ENCODE data around the gene WWOX.

- TF ChIP-seq EZH2 (IDR thresholded peaks at IDR 0.05) (no peak), POLR2AphosphoS5 (IDR thresholded peaks at IDR 0.05; ENCODE audit: borderline replicate concordance, low read depth, low read length) (no peak)
Observed at GRCh38 chr16:79177018-79177417, 1077.6 kb downstream of the WWOX start.

All from SK-N-MC (cell line).